Measurements from ENCODE around the gene SULT2A1.

DNA sequence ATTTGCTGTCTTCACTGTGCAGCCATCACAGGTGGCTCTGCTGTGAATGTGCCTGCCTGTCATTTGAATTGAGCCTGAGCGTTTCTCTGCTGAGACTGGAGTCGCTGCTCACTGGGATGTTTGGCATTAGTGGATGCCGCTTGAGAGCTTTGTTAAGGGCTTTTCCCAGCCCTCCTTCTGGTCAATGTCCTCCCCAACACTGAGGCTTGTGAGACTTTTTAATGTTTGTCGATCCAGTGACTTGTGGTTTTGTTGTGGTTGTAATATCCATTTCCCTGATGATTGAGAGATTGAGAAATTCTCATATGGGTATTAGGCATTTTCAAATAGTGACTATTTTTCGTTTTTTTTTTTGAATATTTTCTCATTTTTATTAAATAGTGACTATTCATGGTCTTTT is 24.5 kb downstream of the SULT2A1 start:
- TF ChIP-seq, protein P1, sequence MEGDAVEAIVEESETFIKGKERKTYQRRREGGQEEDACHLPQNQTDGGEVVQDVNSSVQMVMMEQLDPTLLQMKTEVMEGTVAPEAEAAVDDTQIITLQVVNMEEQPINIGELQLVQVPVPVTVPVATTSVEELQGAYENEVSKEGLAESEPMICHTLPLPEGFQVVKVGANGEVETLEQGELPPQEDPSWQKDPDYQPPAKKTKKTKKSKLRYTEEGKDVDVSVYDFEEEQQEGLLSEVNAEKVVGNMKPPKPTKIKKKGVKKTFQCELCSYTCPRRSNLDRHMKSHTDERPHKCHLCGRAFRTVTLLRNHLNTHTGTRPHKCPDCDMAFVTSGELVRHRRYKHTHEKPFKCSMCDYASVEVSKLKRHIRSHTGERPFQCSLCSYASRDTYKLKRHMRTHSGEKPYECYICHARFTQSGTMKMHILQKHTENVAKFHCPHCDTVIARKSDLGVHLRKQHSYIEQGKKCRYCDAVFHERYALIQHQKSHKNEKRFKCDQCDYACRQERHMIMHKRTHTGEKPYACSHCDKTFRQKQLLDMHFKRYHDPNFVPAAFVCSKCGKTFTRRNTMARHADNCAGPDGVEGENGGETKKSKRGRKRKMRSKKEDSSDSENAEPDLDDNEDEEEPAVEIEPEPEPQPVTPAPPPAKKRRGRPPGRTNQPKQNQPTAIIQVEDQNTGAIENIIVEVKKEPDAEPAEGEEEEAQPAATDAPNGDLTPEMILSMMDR (optimal IDR thresholded peaks at IDR 0.05 in 1 of 3, IDR thresholded peaks at IDR 0.05 in 1 of 3, conservative IDR thresholded peaks at IDR 0.05 in 1 of 3; ENCODE audit: extremely low read depth in 1 of 3, insufficient read depth in 2 of 3, low read length in 3 of 3) = no peak
- no peak for TF ChIP-seq EZH2 (IDR thresholded peaks at IDR 0.05; ENCODE audit: low read length)
